HepG2 (cell line): ENCODE measurements around the gene TECTB. TPM values are rescaled to one million over a fixed set of nuclear protein-coding genes. Genes with fewer than 3 reads are reported as not detected.

Experiments used
- ATAC-seq: fragments of 200-7000 bp; cut with Tn5 transposase; 3 replicates; pipeline ENCODE4 v1.9.1; 2020; ENCODE audit warnings: mild to moderate bottlenecking, moderate library complexity
- BruUV-seq: library from RNA; stranded (reverse); fragments of 400-500 nt; replicated peaks from 2 replicates; lab custom pipeline; 2021; lab: Mats Ljungman, UMichigan
- CTCF ChIA-PET: fragments of 300-600 bp; formaldehyde crosslinking; extraction: SDS; loops from one replicate; lab custom pipeline; 2021; ENCODE audit warnings: low total read pairs, inconsistent platforms, low intra/inter-chr PET ratio; lab: Yijun Ruan, JAX
- POLR2A ChIA-PET: fragments of 350-600 bp; sonication (Branson Sonifier 250); formaldehyde crosslinking; loops from one replicate; lab custom pipeline; 2020; ENCODE audit warnings: antibody characterized with exemption, inconsistent platforms; lab: Yijun Ruan, JAX
- DNase-seq: peaks from one replicate; pipeline ENCODE4 v3.0.0-alpha.2; 2015; ENCODE audit warnings: low spot score
- FAIRE-seq: peaks from 3 replicates; lab custom pipeline; 2011; peaks lifted over from hg19 to GRCh38; lab: Jason Lieb, UNC
- H2AFZ ChIP-seq: one replicate; pipeline ENCODE4 v1.6.1; 2011; ENCODE audit warnings: low read length, inconsistent platforms
- H3K27ac ChIP-seq: fragments of 300-600 bp; 3 replicates; pipeline ENCODE4 v1.8.0; 2011; ENCODE audit warnings: mixed run types, mild to moderate bottlenecking, mixed read lengths, low read length, inconsistent platforms; ENCODE audit not compliant: insufficient read depth; ENCODE audit errors: extremely low read length
- H3K27me3 ChIP-seq, 2 experiments: fragments of 200-600 bp in 1 of 2; 2 replicates in 1 of 2; 3 replicates in 1 of 2; pipeline versions ENCODE4 v1.6.0 to v1.8.0; 2011; ENCODE audit warnings: low read length in 2 of 2, mild to moderate bottlenecking in 2 of 2, moderate library complexity in 2 of 2, inconsistent platforms in 1 of 2; ENCODE audit not compliant: insufficient read depth in 2 of 2, control insufficient read depth in 1 of 2
- H3K36me3 ChIP-seq, 2 experiments: fragments of 200-600 bp in 1 of 2; replicated peaks in 1 of 2; 2 replicates in 1 of 2; 3 replicates in 1 of 2; pipeline versions ENCODE4 v1.5.1 to v1.8.0; 2011; ENCODE audit warnings: low read length in 2 of 2, inconsistent platforms in 1 of 2; ENCODE audit not compliant: insufficient read depth in 2 of 2, control insufficient read depth in 1 of 2
- H3K4me1 ChIP-seq: 2 replicates; pipeline ENCODE4 v1.5.1; 2012; ENCODE audit warnings: low read length, inconsistent platforms; ENCODE audit not compliant: insufficient read depth
- H3K4me2 ChIP-seq: 2 replicates; pipeline ENCODE4 v1.6.0; 2011; ENCODE audit warnings: low read depth, low read length, inconsistent platforms
- H3K4me3 ChIP-seq, 3 experiments: fragments of 200-600 bp in 1 of 3; sonication (generic), shearing (Covaris generic) in 1 of 3; replicated peaks in 1 of 3; 2 replicates each; pipeline ENCODE4 v1.5.1; 2011 to 2016; ENCODE audit warnings: low read length in 3 of 3, inconsistent platforms in 2 of 3, low read depth in 2 of 3, mild to moderate bottlenecking in 2 of 3, control low read depth in 1 of 3, mixed read lengths in 1 of 3; ENCODE audit not compliant: insufficient read depth in 1 of 3
- H3K79me2 ChIP-seq: one replicate; pipeline ENCODE4 v1.6.1; 2011; ENCODE audit warnings: low read length, inconsistent platforms; ENCODE audit not compliant: insufficient read depth
- H3K9ac ChIP-seq: 2 replicates; pipeline ENCODE4 v1.6.0; 2011; ENCODE audit warnings: mild to moderate bottlenecking, low read depth, low read length, inconsistent platforms; ENCODE audit not compliant: insufficient read depth
- H3K9me3 ChIP-seq: 2 replicates; pipeline ENCODE4 v1.5.1; 2012; ENCODE audit warnings: mild to moderate bottlenecking, low read length
- H4K20me1 ChIP-seq: 2 replicates; pipeline ENCODE4 v1.6.0; 2011; ENCODE audit warnings: inconsistent platforms, mild to moderate bottlenecking, low read length, moderate library complexity; ENCODE audit not compliant: insufficient read depth
- BCL6 ChIP-seq: IDR thresholded peaks from 2 replicates; pipeline ENCODE4 v1.6.1; 2016; ENCODE audit warnings: missing genetic modification reagents, missing compliant biosample characterization
- ELF1 ChIP-seq: sonication (generic); formaldehyde crosslinking; IDR thresholded peaks from 2 replicates; pipeline ENCODE4 v1.4.0; 2020; ENCODE audit warnings: missing genetic modification reagents
- ETV5 ChIP-seq: IDR thresholded peaks from 2 replicates; pipeline ENCODE4 v1.6.1; 2018; ENCODE audit warnings: missing biosample characterization, missing genetic modification reagents, inconsistent platforms, borderline replicate concordance
- FOXA1 ChIP-seq, 2 experiments: fragments of 450-650 bp in 1 of 2; sonication (generic) in 1 of 2; formaldehyde crosslinking in 1 of 2; IDR thresholded peaks; 2 replicates each; pipeline versions ENCODE4 v1.4.0 to v1.6.1; 2016 to 2020; ENCODE audit warnings: missing genetic modification reagents in 1 of 2
- GFI1 ChIP-seq: sonication (generic); formaldehyde crosslinking; IDR thresholded peaks from 2 replicates; pipeline ENCODE4 v1.5.0; 2020; ENCODE audit warnings: missing genetic modification reagents, mild to moderate bottlenecking, borderline replicate concordance
- HES4 ChIP-seq: sonication (generic); formaldehyde crosslinking; IDR thresholded peaks from 2 replicates; pipeline ENCODE4 v1.9.0; 2021; ENCODE audit warnings: mild to moderate bottlenecking, missing genetic modification reagents, borderline replicate concordance
- HNF1B ChIP-seq: sonication (generic); formaldehyde crosslinking; IDR thresholded peaks from 2 replicates; pipeline ENCODE4 v1.5.1; 2020; ENCODE audit warnings: mild to moderate bottlenecking, moderate library complexity, missing genetic modification reagents
- ISL2 ChIP-seq: sonication (generic); formaldehyde crosslinking; IDR thresholded peaks from 2 replicates; pipeline ENCODE4 v1.5.0; 2020; ENCODE audit warnings: missing genetic modification reagents
- MED13 ChIP-seq: sonication (generic); formaldehyde crosslinking; IDR thresholded peaks from 2 replicates; pipeline ENCODE4 v1.5.0; 2020; ENCODE audit warnings: missing genetic modification reagents
- PPARG ChIP-seq: conservative IDR thresholded peaks from 2 replicates; pipeline ENCODE4 v1.6.1; 2016; ENCODE audit warnings: missing biosample characterization, missing genetic modification reagents
- SNAI1 ChIP-seq: sonication (generic); formaldehyde crosslinking; IDR thresholded peaks from 2 replicates; pipeline ENCODE4 v1.5.0; 2020; ENCODE audit warnings: mild to moderate bottlenecking, missing genetic modification reagents, borderline replicate concordance
- TEAD3 ChIP-seq: optimal IDR thresholded peaks from 2 replicates; pipeline ENCODE3; 2016; ENCODE audit warnings: borderline replicate concordance
- TERF1 ChIP-seq: sonication (generic); formaldehyde crosslinking; IDR thresholded peaks from 2 replicates; pipeline ENCODE4 v1.8.0; 2022; ENCODE audit warnings: mild to moderate bottlenecking, missing genetic modification reagents, moderate library complexity
- ZMYM3 ChIP-seq: sonication (generic); formaldehyde crosslinking; IDR thresholded peaks from 2 replicates; pipeline ENCODE4 v1.5.1; 2020; ENCODE audit warnings: mild to moderate bottlenecking, missing genetic modification reagents
- ZNF572 ChIP-seq: sonication (generic); formaldehyde crosslinking; IDR thresholded peaks from 2 replicates; pipeline ENCODE4 v1.5.1; 2020; ENCODE audit warnings: mild to moderate bottlenecking, missing genetic modification reagents
- ZNF629 ChIP-seq: sonication (generic); formaldehyde crosslinking; conservative IDR thresholded peaks from 2 replicates; pipeline ENCODE4 v1.5.0; 2020; ENCODE audit warnings: missing genetic modification reagents
- WGBS: methylation state at CpG from one replicate; pipeline ENCODE4 v1.1.6; 2017; ENCODE audit warnings: low lambda C conversion rate; 5-methylcytosine and 5-hydroxymethylcytosine counted together
- in situ Hi-C: cut with HindIII; loops from 2 replicates; pipeline ENCODE4 v1.10.0; 2017; ENCODE audit warnings: low pct_unique_long_range_greater_than_20kb; ENCODE audit not compliant: extremely low pct_ligation_motif_present
- intact Hi-C: fragments of 100-400 bp; cut with micrococcal nuclease; formaldehyde crosslinking; loops from one replicate; pipeline ENCODE4 v1.10.0; 2022; ENCODE audit not compliant: unreplicated experiment
- polyA plus RNA-seq, 8 experiments: library from polyadenylated mRNA; depleted of rRNA in 3 of 8; stranded (reverse) in 7 of 8; unstranded in 1 of 8; fragments of >200 nt; fragmentation: Illumina TruSeq in 4 of 8; extraction: Trizol in 4 of 8; gene quantifications; 2 replicates each; pipeline versions ENCODE4 v1.2.1 to v1.2.3, GENCODE V29; 2011 to 2016; ENCODE audit warnings: low read depth in 4 of 8, missing spikeins in 1 of 8, mixed read lengths in 1 of 8; ENCODE audit not compliant: insufficient read depth in 1 of 8
- total RNA-seq, 5 experiments: library from RNA; depleted of rRNA; stranded (reverse); fragments of >200 nt; fragmentation: Illumina TruSeq; extraction: Trizol; gene quantifications; 2 replicates each; pipeline ENCODE4 v1.2.3, GENCODE V29; 2016; ENCODE audit warnings: low read depth in 1 of 5

Gene TECTB
- total and polyA plus RNA-seq, 2 of the 13 experiments (the other 11 are each of a cell fraction or from before 2014, with no cell fraction given), result 0.78 to 1.8 TPM

DNA sequence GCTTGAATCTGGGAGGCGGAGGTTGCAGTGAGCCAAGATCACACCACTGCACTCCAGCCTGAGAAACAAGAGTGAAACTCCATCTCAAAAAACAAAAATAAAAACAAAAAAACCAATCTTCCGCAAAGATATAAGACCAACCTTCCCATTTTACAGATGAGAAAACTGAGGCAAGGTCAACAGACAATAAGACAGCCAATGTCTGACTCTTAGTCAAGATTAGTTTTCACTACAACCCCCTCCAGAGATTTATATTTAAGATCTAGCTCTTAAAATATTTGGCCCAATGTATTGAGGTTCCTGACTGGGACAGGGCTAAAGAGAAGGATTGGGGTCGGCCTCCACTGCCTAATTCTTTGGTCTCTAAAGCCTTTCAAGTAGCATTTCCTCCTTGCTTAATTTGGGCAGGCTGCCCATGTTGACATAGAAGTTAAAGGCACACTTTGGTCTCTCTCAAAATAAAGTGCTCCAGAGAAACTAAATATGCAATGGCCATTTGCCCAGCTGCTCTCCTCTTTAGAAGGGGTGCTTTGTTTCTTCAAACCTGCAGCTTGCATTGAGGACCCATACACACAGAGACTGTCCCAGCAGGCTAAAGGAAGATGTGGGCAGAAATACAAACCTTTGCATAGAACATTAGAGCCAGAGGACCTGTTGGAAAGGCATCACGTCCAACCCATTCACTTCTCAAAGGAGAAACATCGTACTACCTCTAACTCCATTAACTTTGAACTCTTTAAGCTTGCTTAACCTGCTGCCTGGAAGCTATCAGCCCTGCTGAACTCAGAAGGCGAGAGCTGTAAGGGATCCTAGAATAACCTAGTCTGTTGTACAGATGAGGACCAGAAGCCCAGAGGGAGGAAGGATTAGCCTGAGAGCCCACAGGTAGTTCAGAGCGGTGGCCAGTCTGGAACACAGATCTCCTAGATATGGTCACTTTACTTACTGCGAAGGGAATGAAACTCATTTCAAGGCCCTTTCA, 3.9 kb downstream of the TECTB start:
- peak overlapping the region; percentile 68 for H3K27ac ChIP-seq
- FAIRE-seq (peak; percentile 82), DNase-seq (peak; percentile 76), ATAC-seq (peak; percentile 93)
- no peaks in the 10 kb centered on the region for H3K27me3 ChIP-seq
- no TSS peak for BruUV-seq
- intact Hi-C loops (no loop called here), in situ Hi-C loops (no loop called here)
- no peaks in the 10 kb centered on the region for H3K9me3 ChIP-seq
- peak overlapping the region; percentile 36 for H3K4me2 ChIP-seq
- peaks cover 79% of the 10 kb centered on the region for H3K4me1 ChIP-seq
- H4K20me1 ChIP-seq, result no peaks in the 10 kb centered on the region
- ChIA-PET CTCF (no interaction called here), POLR2A (interaction anchor here (0.7 to 2.1 kb wide), 14 partner anchors 9 to 110 kb away, joined by 3 to 23 read pairs (median 4); no protein-coding TSS in a partner anchor)
- H3K36me3 ChIP-seq, result no peaks in the 10 kb centered on the region
- no peak overlapping the region; a peak in 1 of 6 replicates for H3K4me3 ChIP-seq
- H3K9ac ChIP-seq, result peak overlapping the region; percentile 5; the same call in 1 of the 2 replicates
- 55% methylated on average over 8 of the region's 8 CpGs for WGBS
- no peaks in the 10 kb centered on the region for H3K79me2 ChIP-seq
- no peak overlapping the region for H2AFZ ChIP-seq
- 0 out of 2 replicates have a peak, but pooled peaks have one; percentile 28 for TF ChIP-seq ETV5 (CRISPR knock-in tag)
- no peak for TF ChIP-seq HES4 (CRISPR knock-in tag)
- TF ChIP-seq SNAI1, result no peak
- TF ChIP-seq ISL2 (CRISPR knock-in tag), result peak; percentile 92
- peak; percentile 78; the same call in 1 of the 2 replicates for TF ChIP-seq MED13 (CRISPR knock-in tag)
- TF ChIP-seq PPARG, result peak; percentile 62
- TF ChIP-seq ZNF629 (CRISPR knock-in tag), result peak; percentile 98
- no peak for TF ChIP-seq FOXA1 (IDR thresholded peaks at IDR 0.05)
- TF ChIP-seq FOXA1 (CRISPR knock-in tag; IDR thresholded peaks at IDR 0.05), result peak; percentile 83
- TF ChIP-seq TERF1 (CRISPR knock-in tag), result no peak
- TF ChIP-seq ZMYM3 (CRISPR knock-in tag), result peak; percentile 66
- TF ChIP-seq GFI1 (CRISPR knock-in tag), result 0 out of 2 replicates have a peak, but pooled peaks have one; percentile 24
- TF ChIP-seq ZNF572 (CRISPR knock-in tag), result no peak
- TF ChIP-seq TEAD3, result peak; percentile 11
- TF ChIP-seq HNF1B (CRISPR knock-in tag), result 0 out of 2 replicates have a peak, but pooled peaks have one; percentile 18
- no peak for TF ChIP-seq ELF1 (CRISPR knock-in tag)
- TF ChIP-seq BCL6 (CRISPR knock-in tag), result peak; percentile 49; the same call in 1 of the 2 replicates
